Measurements from ENCODE around the gene DDX51.

GRCh38 chr12:132187646-132188450 is 43.7 kb upstream of the DDX51 start:
- TF ChIP-seq CTCF (IDR thresholded peaks at IDR 0.05), result no peak
- TF ChIP-seq ZFX (IDR thresholded peaks at IDR 0.05; ENCODE audit: borderline replicate concordance), result no peak

Data from 22Rv1 (cell line).